DMS114 treated with DMSO at 0.1 percent for 48 hours (cell line): Measurements from ENCODE around the gene TRERF1.
"Not testable (repeated sequence)": the region's sequence is repeated elsewhere in the genome, so short reads cannot be mapped to it uniquely, and the experiment has no call there.

ENCODE experiments used
- DNase-seq: peaks from one replicate; lab custom pipeline; 2025; ENCODE audit not compliant: unreplicated experiment; lab: John Stamatoyannopoulos, UW

Gene TRERF1

DNA sequence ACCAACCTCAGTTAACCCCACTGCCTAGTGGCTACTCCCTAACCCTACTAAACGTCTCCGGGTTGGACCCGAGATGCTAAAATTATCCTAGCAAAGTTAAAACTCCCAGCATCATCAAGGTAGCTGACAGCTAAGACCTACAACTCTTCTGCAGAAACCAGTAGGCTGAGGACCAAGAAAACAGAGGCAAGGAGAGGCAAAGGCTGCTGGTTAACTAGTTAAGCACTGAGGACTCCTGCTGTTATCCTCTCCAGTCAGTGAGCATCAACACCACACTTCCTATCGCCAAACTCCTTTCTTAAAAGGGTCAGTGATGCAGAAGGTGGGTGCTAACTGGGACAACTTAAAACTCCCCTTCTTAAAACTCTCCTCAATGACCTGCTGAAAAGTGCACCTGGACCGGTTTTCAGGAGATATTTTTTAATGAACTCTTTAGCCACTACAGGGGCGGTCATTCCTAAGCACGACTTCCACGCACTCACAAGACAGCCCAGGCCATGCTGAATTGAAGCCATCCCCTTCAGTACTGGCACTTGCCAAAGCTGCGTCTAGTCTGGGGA is 1.7 kb downstream of the TRERF1 start:
- no peak for DNase-seq

DNA sequence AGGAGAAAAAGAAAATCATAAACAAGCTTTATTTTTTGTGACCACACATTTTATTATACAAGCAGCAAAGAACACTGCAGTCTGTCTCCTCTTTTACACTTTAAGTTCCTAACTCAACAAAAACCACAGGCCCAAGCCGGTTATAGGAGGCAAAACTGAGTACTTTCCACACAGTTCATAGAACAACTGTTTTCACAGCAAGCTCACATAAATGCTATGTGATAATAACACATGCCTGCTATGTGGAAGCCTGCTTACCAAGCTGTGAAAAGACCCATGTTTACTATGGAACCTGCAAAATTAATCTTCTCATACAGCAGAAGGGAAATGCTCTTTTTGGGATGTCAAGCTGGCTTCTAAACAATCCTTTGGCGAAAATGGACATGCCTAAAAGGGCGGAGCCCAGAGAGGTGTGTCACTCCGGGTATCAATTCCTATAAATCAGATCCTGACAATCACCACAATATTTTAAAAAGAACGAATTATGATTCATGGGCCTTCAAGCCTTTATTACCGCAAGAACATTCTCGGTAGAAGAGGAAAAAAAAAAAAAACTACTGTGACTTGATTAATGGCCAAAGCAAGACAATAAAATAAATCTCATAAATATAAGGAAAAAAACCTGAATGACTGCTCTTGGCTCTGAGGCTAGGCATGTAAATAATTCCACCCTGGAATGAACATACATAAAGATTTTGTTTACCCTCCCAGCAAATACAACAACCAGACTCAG is 2.6 kb downstream of the TRERF1 start:
- DNase-seq, result no peak

GRCh38 chr6:42448391-42448790 is 3.3 kb downstream of the TRERF1 start:
- DNase-seq, result no peak

GRCh38 chr6:42446996-42447395 is 4.7 kb downstream of the TRERF1 start:
- no peak for DNase-seq

DNA sequence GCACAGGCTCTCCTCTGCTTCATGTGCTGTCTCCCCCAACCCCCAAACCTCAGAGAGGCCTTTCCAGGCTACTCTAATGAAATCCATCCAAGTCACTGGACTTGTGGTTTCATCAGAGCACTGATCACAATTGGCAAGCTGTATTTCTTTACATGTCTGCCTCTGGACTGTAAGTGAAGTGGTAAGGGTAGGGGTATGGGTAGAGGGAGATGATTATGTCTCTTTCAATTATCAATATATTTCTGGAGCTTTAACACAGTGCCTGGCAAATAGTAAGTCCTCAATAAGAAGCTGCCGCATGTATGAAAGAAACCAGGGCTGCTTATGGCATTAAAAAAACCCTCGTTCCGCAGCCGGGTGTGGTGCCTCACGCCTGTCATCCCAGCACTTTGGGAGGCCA is 5.4 kb downstream of the TRERF1 start:
- DNase-seq, result no peak

GRCh38 chr6:42445955-42446354 is 5.8 kb downstream of the TRERF1 start:
- DNase-seq, result not testable (repeated sequence)

DNA sequence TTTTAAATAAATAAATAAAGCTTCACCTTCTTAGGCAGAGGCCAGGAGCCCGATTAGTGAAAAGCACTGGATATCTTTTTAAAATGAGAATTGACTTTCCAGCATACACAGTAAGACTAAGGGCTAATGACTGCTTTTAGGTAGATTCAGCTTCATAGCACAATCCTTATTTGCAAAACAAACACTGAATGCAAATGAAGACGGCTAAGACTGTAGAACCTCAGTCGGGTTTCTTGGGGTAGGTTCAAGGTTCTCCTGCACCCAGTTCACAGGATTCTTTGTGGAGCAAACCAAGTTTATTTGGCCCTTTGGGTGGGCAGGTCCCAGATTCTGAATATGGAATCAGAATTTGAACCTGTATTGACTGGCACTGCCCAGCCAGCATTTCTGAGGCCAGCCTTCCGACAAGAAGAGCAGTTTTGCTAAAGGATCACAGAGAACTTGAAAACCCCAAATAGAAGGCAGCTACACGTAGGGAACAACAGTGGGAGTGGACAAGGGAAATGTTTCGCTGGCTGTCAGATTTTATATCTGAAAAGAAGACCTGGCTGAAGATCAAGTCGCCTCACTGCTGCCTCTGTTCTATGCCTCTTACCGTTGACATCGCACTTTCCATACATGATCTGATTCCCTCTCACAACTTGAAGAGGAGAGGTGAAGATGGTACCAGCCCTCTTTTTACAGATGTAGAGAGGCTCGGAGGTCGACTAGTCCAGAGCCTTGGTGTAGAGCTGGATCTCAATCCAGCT is 8.2 kb downstream of the TRERF1 start:
- no peak for DNase-seq

DNA sequence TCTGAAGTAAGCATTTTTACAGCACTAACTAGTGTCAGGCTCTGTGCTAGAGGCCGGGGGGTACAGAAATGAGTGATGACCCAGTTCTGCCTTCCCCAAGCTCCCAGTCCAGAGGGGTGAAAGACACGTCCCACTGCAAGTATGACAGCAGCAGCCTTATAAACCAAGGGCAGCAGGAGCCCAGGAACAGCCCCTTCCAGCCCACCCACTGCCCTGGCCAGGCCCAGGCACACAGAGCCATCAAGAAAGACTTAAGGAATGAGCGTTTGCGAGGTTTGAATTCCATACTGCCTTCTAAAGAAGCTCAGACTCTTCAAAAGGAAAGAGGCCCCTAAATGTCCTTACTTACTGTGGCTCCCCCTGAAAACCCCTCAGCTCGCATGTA is 10.0 kb downstream of the TRERF1 start:
- DNase-seq, result no peak

- no peak for DNase-seq
Observed at GRCh38 chr6:42440778-42441696, 10.7 kb downstream of the TRERF1 start.

DNA sequence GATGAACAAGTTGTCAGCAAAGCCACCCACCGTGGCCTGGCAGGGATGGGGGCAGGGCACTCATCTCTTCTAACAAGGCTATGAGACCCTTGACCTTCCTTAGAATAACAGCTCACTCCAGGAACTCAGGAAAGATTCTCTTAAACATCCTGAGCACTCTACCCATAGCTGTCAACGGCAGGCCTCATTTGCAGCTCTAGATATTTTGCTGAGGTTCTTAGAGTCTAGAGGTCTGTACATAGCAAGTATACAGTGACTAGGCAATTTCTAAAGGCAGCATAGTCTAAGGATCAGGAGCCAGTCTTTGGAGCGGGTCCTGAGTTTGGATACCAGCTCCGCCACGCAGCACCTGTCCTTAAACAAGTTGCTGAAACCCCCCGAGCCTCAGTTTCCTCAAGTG is 11.7 kb downstream of the TRERF1 start:
- DNase-seq, result no peak

DNA sequence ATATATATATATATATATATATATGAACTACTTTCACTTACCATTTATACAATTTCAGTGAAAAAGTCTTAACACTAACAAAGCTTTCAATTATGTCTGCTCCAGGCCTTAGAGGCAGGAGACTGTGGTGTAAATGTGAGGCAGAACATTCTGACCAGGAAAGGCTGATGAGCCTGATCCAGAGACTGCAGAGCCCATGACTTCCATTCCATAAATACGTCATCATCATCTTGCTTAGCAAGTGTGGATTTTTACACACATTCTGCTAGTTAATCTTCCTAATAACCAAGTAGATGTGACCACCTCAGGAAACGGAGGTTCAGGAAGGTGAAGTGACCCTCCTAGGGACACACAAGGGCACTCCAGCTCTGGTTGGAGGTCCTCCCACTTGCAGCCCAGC is 14.9 kb downstream of the TRERF1 start:
- no peak for DNase-seq

- DNase-seq, result no peak
Observed at GRCh38 chr6:42434237-42434636, 17.5 kb downstream of the TRERF1 start.

- DNase-seq, result no peak
Observed at GRCh38 chr6:42433409-42433808, 18.3 kb downstream of the TRERF1 start.

DNA sequence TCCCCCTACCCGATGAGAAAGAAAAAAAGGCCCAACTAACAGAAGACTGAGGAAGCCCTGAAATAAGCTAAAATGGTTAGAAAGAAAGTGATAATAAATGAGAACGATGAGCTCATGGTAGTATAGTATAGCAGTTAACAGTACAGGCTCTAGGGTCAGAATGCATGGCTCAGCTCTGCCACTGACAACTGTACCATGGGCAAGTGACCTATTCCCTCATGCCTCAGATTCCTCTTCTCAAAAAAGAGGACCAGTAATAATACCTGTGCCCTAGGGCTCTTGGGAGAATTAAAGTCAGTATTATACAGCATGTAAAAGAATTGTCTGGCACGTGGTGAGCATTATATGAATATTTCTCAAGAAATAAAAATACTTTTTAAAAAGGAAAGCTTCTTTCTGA is 19.8 kb downstream of the TRERF1 start:
- DNase-seq, result no peak

DNA sequence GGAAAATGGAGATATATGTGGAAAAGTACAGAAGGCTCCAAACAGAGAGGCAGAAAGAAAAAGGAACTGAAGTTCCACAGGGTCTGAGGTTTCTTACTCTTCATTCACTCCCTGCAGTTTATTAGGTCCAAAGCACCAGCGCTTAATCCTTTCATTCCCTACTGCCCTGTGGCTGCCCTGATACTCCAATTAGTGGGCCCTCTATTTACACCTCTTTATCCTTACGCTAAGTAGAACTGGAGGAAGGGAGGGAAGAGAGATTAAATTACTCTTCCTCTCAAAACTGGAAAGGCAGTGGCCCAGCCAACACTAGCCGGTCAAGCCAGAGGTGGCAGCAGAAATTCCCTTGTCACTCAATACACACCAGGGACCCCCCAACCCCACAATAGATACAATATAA is 20.4 kb downstream of the TRERF1 start:
- no peak for DNase-seq

GRCh38 chr6:42429836-42430235 is 21.9 kb downstream of the TRERF1 start:
- DNase-seq, result no peak

GRCh38 chr6:42429042-42429585 is 22.6 kb downstream of the TRERF1 start:
- DNase-seq, result no peak

DNA sequence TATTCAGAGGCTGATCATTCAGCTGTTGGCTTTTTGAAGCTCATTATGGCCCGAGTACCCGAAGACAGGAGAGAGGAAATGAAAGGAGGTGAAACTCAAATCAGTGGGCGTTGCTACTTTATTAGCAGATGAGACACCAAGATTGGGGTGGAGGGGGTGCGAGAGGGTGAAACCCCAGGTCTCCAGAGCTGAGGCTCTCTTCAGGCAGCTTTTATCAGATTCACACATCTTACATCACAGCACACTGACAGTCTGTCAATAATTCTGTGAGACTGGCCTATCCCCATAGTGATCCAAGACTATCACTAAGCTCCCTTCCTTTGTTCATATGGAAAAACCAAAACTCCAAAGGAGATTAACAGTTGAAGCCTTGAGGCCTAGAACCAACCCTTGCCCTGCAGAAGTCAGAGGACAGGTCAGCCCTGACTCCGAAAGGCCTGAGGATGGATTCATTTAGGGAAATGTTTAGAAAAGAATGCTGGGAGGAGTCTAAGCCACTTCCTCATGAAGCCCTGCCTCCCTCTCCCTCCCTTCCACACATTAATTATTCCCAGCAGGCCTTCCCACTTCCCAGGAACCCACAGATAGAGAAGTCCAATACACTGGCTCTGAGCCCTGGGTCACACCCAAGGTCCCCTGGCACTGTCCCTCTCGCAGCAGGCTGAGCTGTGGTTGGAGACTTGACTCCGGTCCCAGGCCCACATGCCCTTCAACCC is 23.2 kb downstream of the TRERF1 start:
- DNase-seq, result no peak

GRCh38 chr6:42427871-42428270 is 23.9 kb downstream of the TRERF1 start:
- DNase-seq, result no peak

GRCh38 chr6:42426191-42426590 is 25.5 kb downstream of the TRERF1 start:
- no peak for DNase-seq
